Mesenchymal stem cell (in vitro differentiated cells and primary cell): ENCODE measurements around the gene C4orf50.

Source experiments
- DNase-seq: peaks from one replicate; pipeline ENCODE4 v3.0.0-alpha.2; 2013
- H2AFZ ChIP-seq: one replicate; pipeline ENCODE4 v1.6.1; 2013; ENCODE audit warnings: low read depth, mild to moderate bottlenecking, control low read depth, inconsistent platforms, low read length, moderate library complexity
- H2AK5ac ChIP-seq: 2 replicates; pipeline ENCODE4 v1.6.1; 2013; ENCODE audit warnings: low read length, moderate library complexity, mild to moderate bottlenecking, inconsistent platforms; ENCODE audit not compliant: severe bottlenecking
- H2BK120ac ChIP-seq: one replicate; pipeline ENCODE4 v1.6.1; 2013; ENCODE audit warnings: low read depth, mild to moderate bottlenecking, inconsistent platforms, low read length, moderate library complexity
- H2BK12ac ChIP-seq, 2 experiments: one replicate each; pipeline ENCODE4 v1.6.1; 2013; ENCODE audit warnings: inconsistent platforms in 2 of 2, low read length in 2 of 2, mild to moderate bottlenecking in 2 of 2, moderate library complexity in 2 of 2, control low read depth in 1 of 2
- H2BK15ac ChIP-seq: one replicate; pipeline ENCODE4 v1.6.1; 2013; ENCODE audit warnings: mild to moderate bottlenecking, low read depth, inconsistent platforms; ENCODE audit not compliant: poor library complexity, severe bottlenecking
- H2BK5ac ChIP-seq: 2 replicates; pipeline ENCODE4 v1.6.1; 2013; ENCODE audit warnings: low read depth, mild to moderate bottlenecking, low read length, control low read depth, inconsistent platforms; ENCODE audit not compliant: poor library complexity, severe bottlenecking
- H3K14ac ChIP-seq, 2 experiments: one replicate each; pipeline ENCODE4 v1.6.1; 2013; ENCODE audit warnings: inconsistent platforms in 2 of 2, low read length in 2 of 2, control low read depth in 1 of 2, mild to moderate bottlenecking in 1 of 2, moderate library complexity in 1 of 2
- H3K18ac ChIP-seq, 2 experiments: one replicate each; pipeline ENCODE4 v1.6.1; 2013; ENCODE audit warnings: inconsistent platforms in 2 of 2, low read length in 2 of 2, control low read depth in 1 of 2, low read depth in 1 of 2, mild to moderate bottlenecking in 1 of 2
- H3K23ac ChIP-seq, 2 experiments: one replicate each; pipeline ENCODE4 v1.6.1; 2013; ENCODE audit warnings: inconsistent platforms in 2 of 2, low read length in 2 of 2, mild to moderate bottlenecking in 2 of 2, moderate library complexity in 2 of 2, control low read depth in 1 of 2
- H3K27ac ChIP-seq: 2 replicates; pipeline ENCODE4 v1.5.1; 2013; ENCODE audit warnings: mild to moderate bottlenecking, moderate library complexity, low read length, control low read depth, inconsistent platforms; ENCODE audit not compliant: poor library complexity, severe bottlenecking
- H3K27me3 ChIP-seq, 2 experiments: 2 replicates each; pipeline versions ENCODE4 v1.6.1 to v1.7.0; 2013; ENCODE audit warnings: low read length in 2 of 2, mild to moderate bottlenecking in 2 of 2, moderate library complexity in 2 of 2, control low read depth in 1 of 2, inconsistent platforms in 1 of 2; ENCODE audit not compliant: control insufficient read depth in 1 of 2, insufficient read depth in 1 of 2
- H3K36me3 ChIP-seq, 2 experiments: 2 replicates each; pipeline versions ENCODE4 v1.6.1 to v1.7.0; 2013; ENCODE audit warnings: low read length in 2 of 2, control low read depth in 1 of 2, inconsistent platforms in 1 of 2, low read depth in 1 of 2, mild to moderate bottlenecking in 1 of 2; ENCODE audit not compliant: insufficient read depth in 2 of 2, control insufficient read depth in 1 of 2
- H3K4ac ChIP-seq, 2 experiments: one replicate each; pipeline ENCODE4 v1.6.1; 2013; ENCODE audit warnings: inconsistent platforms in 2 of 2, low read length in 2 of 2, mild to moderate bottlenecking in 2 of 2, moderate library complexity in 2 of 2, control low read depth in 1 of 2, low read depth in 1 of 2
- H3K4me1 ChIP-seq: 2 replicates; pipeline ENCODE4 v1.6.1; 2013; ENCODE audit warnings: low read depth, low read length, control low read depth; ENCODE audit not compliant: control insufficient read depth, insufficient read depth
- H3K4me2 ChIP-seq: 2 replicates; pipeline ENCODE4 v1.6.1; 2013; ENCODE audit warnings: low read length, mild to moderate bottlenecking, inconsistent platforms; ENCODE audit not compliant: poor library complexity, severe bottlenecking
- H3K4me3 ChIP-seq, 2 experiments: 2 replicates each; pipeline versions ENCODE4 v1.5.1 to v1.7.0; 2013; ENCODE audit warnings: low read length in 2 of 2, mild to moderate bottlenecking in 2 of 2, control low read depth in 1 of 2, low read depth in 1 of 2; ENCODE audit not compliant: insufficient read depth in 1 of 2
- H3K79me1 ChIP-seq: replicated peaks from 2 replicates; pipeline ENCODE4 v1.6.1; 2013; ENCODE audit warnings: mild to moderate bottlenecking, control low read depth, low read length, inconsistent platforms; ENCODE audit not compliant: poor library complexity, severe bottlenecking
- H3K9ac ChIP-seq: 2 replicates; pipeline ENCODE4 v1.7.0; 2013; ENCODE audit warnings: mild to moderate bottlenecking, low read length, moderate library complexity
- H3K9me3 ChIP-seq: 2 replicates; pipeline ENCODE4 v1.7.0; 2013; ENCODE audit warnings: mild to moderate bottlenecking, low read length; ENCODE audit not compliant: control insufficient read depth
- H4K8ac ChIP-seq: one replicate; pipeline ENCODE4 v1.6.1; 2013; ENCODE audit warnings: inconsistent platforms, mild to moderate bottlenecking, low read length, moderate library complexity
- H4K91ac ChIP-seq: one replicate; pipeline ENCODE4 v1.6.1; 2013; ENCODE audit warnings: mild to moderate bottlenecking, low read length, inconsistent platforms
- WGBS: methylation state at CpG from one replicate; pipeline ENCODE4 v1.1.7; 2013; ENCODE audit warnings: mixed read lengths; 5-methylcytosine and 5-hydroxymethylcytosine counted together

C4orf50 gene

GRCh38 chr4:6028168-6028567 is 9.9 kb upstream of the C4orf50 start:
- H3K4me1 ChIP-seq = no peaks in the 10 kb centered on the region
- H2AFZ ChIP-seq = no peak overlapping the region
- no peak overlapping the region for H2BK120ac ChIP-seq
- no peak overlapping the region for H3K4me3 ChIP-seq
- H4K91ac ChIP-seq = no peak overlapping the region
- no peak overlapping the region for H3K18ac ChIP-seq
- no peak overlapping the region for H3K4ac ChIP-seq
- no peak overlapping the region for H2BK12ac ChIP-seq
- no peaks in the 10 kb centered on the region for H3K79me1 ChIP-seq
- no peak overlapping the region for H3K14ac ChIP-seq
- H2BK5ac ChIP-seq = no peak overlapping the region
- no peak overlapping the region for H2BK15ac ChIP-seq
- no peak overlapping the region for H3K27ac ChIP-seq
- no peak overlapping the region for H2AK5ac ChIP-seq
- no peak overlapping the region for H3K9ac ChIP-seq
- 58% methylated on average over 10 of the region's 10 CpGs for WGBS
- no peak overlapping the region for H3K4me2 ChIP-seq
- H3K36me3 ChIP-seq = no peaks in the 10 kb centered on the region
- no peak for DNase-seq
- no peak overlapping the region for H3K23ac ChIP-seq
- H4K8ac ChIP-seq = no peak overlapping the region
- no peaks in the 10 kb centered on the region for H3K9me3 ChIP-seq
- H3K27me3 ChIP-seq = peaks cover 8 to 58% of the 10 kb centered on the region in 2 experiments

GRCh38 chr4:6027392-6027791 is 9.2 kb upstream of the C4orf50 start:
- no peak overlapping the region for H2AFZ ChIP-seq
- no peak overlapping the region for H4K8ac ChIP-seq
- no peak overlapping the region for H2BK5ac ChIP-seq
- H3K23ac ChIP-seq = no peak overlapping the region
- no peak overlapping the region for H2BK15ac ChIP-seq
- H3K27ac ChIP-seq = no peak overlapping the region
- H2AK5ac ChIP-seq = no peak overlapping the region
- H3K36me3 ChIP-seq = no peaks in the 10 kb centered on the region
- 82% methylated on average over 9 of the region's 9 CpGs for whole genome bisulfite sequencing
- no peak overlapping the region for H3K4me2 ChIP-seq
- H3K9me3 ChIP-seq = no peaks in the 10 kb centered on the region
- no peaks in the 10 kb centered on the region for H3K4me1 ChIP-seq
- H2BK12ac ChIP-seq = no peak overlapping the region
- no peak overlapping the region for H3K18ac ChIP-seq
- no peak for DNase-seq
- H3K4ac ChIP-seq = no peak overlapping the region
- no peak overlapping the region for H3K14ac ChIP-seq
- no peak overlapping the region for H4K91ac ChIP-seq
- no peak overlapping the region for H2BK120ac ChIP-seq
- H3K79me1 ChIP-seq = no peaks in the 10 kb centered on the region
- no peak overlapping the region for H3K4me3 ChIP-seq
- H3K9ac ChIP-seq = no peak overlapping the region
- peaks cover 8 to 57% of the 10 kb centered on the region in 2 experiments for H3K27me3 ChIP-seq

GRCh38 chr4:6024313-6024960 is 6.2 kb upstream of the C4orf50 start:
- no peak for DNase-seq
- H4K91ac ChIP-seq = no peak overlapping the region
- no peak overlapping the region for H2BK12ac ChIP-seq
- no peaks in the 10 kb centered on the region for H3K4me1 ChIP-seq
- H2AK5ac ChIP-seq = no peak overlapping the region
- H2AFZ ChIP-seq = no peak overlapping the region
- no peak overlapping the region for H2BK120ac ChIP-seq
- H2BK15ac ChIP-seq = no peak overlapping the region
- no peak overlapping the region for H3K4ac ChIP-seq
- no peak overlapping the region for H3K23ac ChIP-seq
- H3K9me3 ChIP-seq = no peaks in the 10 kb centered on the region
- H4K8ac ChIP-seq = no peak overlapping the region
- 80% methylated on average over 16 of the region's 20 CpGs for WGBS
- H3K14ac ChIP-seq = no peak overlapping the region
- H3K4me3 ChIP-seq = no peak overlapping the region
- no peaks in the 10 kb centered on the region for H3K79me1 ChIP-seq
- H2BK5ac ChIP-seq = no peak overlapping the region
- H3K18ac ChIP-seq = no peak overlapping the region
- no peak overlapping the region for H3K9ac ChIP-seq
- H3K27me3 ChIP-seq = peaks cover 12 to 51% of the 10 kb centered on the region in 2 experiments
- no peak overlapping the region for H3K27ac ChIP-seq
- H3K36me3 ChIP-seq = no peaks in the 10 kb centered on the region
- no peak overlapping the region for H3K4me2 ChIP-seq

GRCh38 chr4:6023731-6024130 is 5.5 kb upstream of the C4orf50 start:
- Histone ChIP-seq H3K79me1 (no peaks in the 10 kb centered on the region), H3K4me1 (no peaks in the 10 kb centered on the region), H3K4me3 (no peak overlapping the region), H4K91ac (no peak overlapping the region), H2BK120ac (no peak overlapping the region), H3K27me3 (peaks cover 12 to 49% of the 10 kb centered on the region in 2 experiments), H3K23ac (no peak overlapping the region), H2BK5ac (no peak overlapping the region), H3K9ac (no peak overlapping the region), H3K18ac (no peak overlapping the region), H2AK5ac (no peak overlapping the region), H2BK15ac (no peak overlapping the region), H2AFZ (no peak overlapping the region), H4K8ac (no peak overlapping the region), H3K4ac (no peak overlapping the region), H3K4me2 (no peak overlapping the region), H3K27ac (no peak overlapping the region), H3K36me3 (no peaks in the 10 kb centered on the region), H3K14ac (no peak overlapping the region), H3K9me3 (no peaks in the 10 kb centered on the region), H2BK12ac (no peak overlapping the region)
- no peak for DNase-seq
- WGBS = 85% methylated on average over 10 of the region's 10 CpGs
